Endodermal cell (in vitro differentiated cells): Measurements from ENCODE around the gene KCNG1. TPM values are rescaled to one million over a fixed set of nuclear protein-coding genes. Genes with fewer than 3 reads are reported as not detected.

Experiments
- DNase-seq: peaks from one replicate; pipeline ENCODE4 v3.0.0-alpha.2; 2017
- H3K27ac ChIP-seq: 2 replicates; pipeline ENCODE4 v1.5.1; 2013; ENCODE audit warnings: mild to moderate bottlenecking, low read depth, low read length, moderate library complexity
- H3K27me3 ChIP-seq: 2 replicates; pipeline ENCODE4 v1.6.1; 2013; ENCODE audit warnings: mild to moderate bottlenecking, low read length, moderate library complexity; ENCODE audit not compliant: insufficient read depth, control insufficient read depth, poor library complexity, severe bottlenecking
- H3K36me3 ChIP-seq: 2 replicates; pipeline ENCODE4 v1.7.0; 2013; ENCODE audit warnings: mild to moderate bottlenecking, low read length, moderate library complexity; ENCODE audit not compliant: control insufficient read depth, insufficient read depth
- H3K4me1 ChIP-seq: one replicate; pipeline ENCODE4 v1.7.0; 2013; ENCODE audit warnings: low read length; ENCODE audit not compliant: control insufficient read depth, insufficient read depth
- H3K4me3 ChIP-seq: 2 replicates; pipeline ENCODE4 v1.5.1; 2013; ENCODE audit warnings: mild to moderate bottlenecking, low read length, moderate library complexity
- H3K9ac ChIP-seq: 2 replicates; pipeline ENCODE4 v1.6.1; 2013; ENCODE audit warnings: mild to moderate bottlenecking, low read length, moderate library complexity; ENCODE audit not compliant: poor library complexity, severe bottlenecking; ENCODE audit errors: extremely low read depth
- H3K9me3 ChIP-seq: 2 replicates; pipeline ENCODE4 v1.6.1; 2013; ENCODE audit warnings: mild to moderate bottlenecking, low read length, moderate library complexity; ENCODE audit not compliant: control insufficient read depth
- H3K27ac Mint-ChIP-seq: 2 replicates; pipeline ENCODE4 v1.8.0; 2020; ENCODE audit warnings: mixed read lengths
- H3K27me3 Mint-ChIP-seq: 2 replicates; pipeline ENCODE4 v1.8.0; 2021; ENCODE audit warnings: mild to moderate bottlenecking, mixed read lengths; ENCODE audit not compliant: insufficient read depth
- H3K36me3 Mint-ChIP-seq: 2 replicates; pipeline ENCODE4 v1.8.0; 2020; ENCODE audit warnings: low read depth, mixed read lengths
- H3K4me1 Mint-ChIP-seq: 2 replicates; pipeline ENCODE4 v1.8.0; 2020; ENCODE audit warnings: mixed read lengths
- H3K4me3 Mint-ChIP-seq: 2 replicates; pipeline ENCODE4 v1.8.0; 2020; ENCODE audit warnings: mild to moderate bottlenecking, moderate library complexity, mixed read lengths
- H3K9me3 Mint-ChIP-seq: 2 replicates; pipeline ENCODE4 v1.8.0; 2020; ENCODE audit warnings: mild to moderate bottlenecking, mixed read lengths
- CTCF ChIP-seq: fragments of 200-600 bp; sonication (generic); conservative IDR thresholded peaks from 2 replicates; pipeline ENCODE4 v1.5.0; 2021; ENCODE audit warnings: antibody characterized with exemption, mild to moderate bottlenecking
- total RNA-seq, 2 donors: library from RNA; stranded (reverse); fragmentation: NEBNext Ultra II Directional in 1 of 2; extraction: Animal tissue kit (Norgen Biotek cat#: 25700) in 1 of 2; gene quantifications; 2 replicates in 1 of 2; 3 replicates in 1 of 2; pipeline ENCODE4 v1.2.1, GENCODE V29; 2021

KCNG1 gene
- total RNA-seq, 2 donors from 2014 or later, result 106 to 126 TPM

GRCh38 chr20:50953821-50954220, 69.1 kb downstream of the KCNG1 start:
- H3K4me1 ChIP-seq, result no peaks in the 10 kb centered on the region
- peaks cover 18% of the 10 kb centered on the region for H3K4me1 Mint-ChIP-seq
- peaks cover 41% of the 10 kb centered on the region for H3K36me3 Mint-ChIP-seq
- DNase-seq, result no peak
- no peaks in the 10 kb centered on the region for H3K9me3 ChIP-seq
- H3K9ac ChIP-seq, result no peak overlapping the region
- no peak overlapping the region for H3K4me3 Mint-ChIP-seq
- TF ChIP-seq CTCF, result no peak
- H3K9me3 Mint-ChIP-seq, result no peaks in the 10 kb centered on the region
- H3K27ac Mint-ChIP-seq, result no peak overlapping the region
- no peak overlapping the region for H3K4me3 ChIP-seq
- H3K27me3 Mint-ChIP-seq, result no peaks in the 10 kb centered on the region
- H3K27ac ChIP-seq, result no peak overlapping the region
- no peaks in the 10 kb centered on the region for H3K27me3 ChIP-seq
- H3K36me3 ChIP-seq, result peaks cover 62% of the 10 kb centered on the region

Other genes starting within 250 kb of the KCNG1 start
- gene BCAS4, start 228.0 kb downstream of the KCNG1 start, total RNA-seq, result 10 to 100 TPM in 1 of 2 donors, 1 to 10 TPM in 1; 9.5 to 25.2 TPM
- gene ADNP, start 91.7 kb downstream of the KCNG1 start, total RNA-seq, result 100 to 1,000 TPM; 136 to 152 TPM
- 10 to 100 TPM; 54.9 to 58.8 TPM for gene DPM1, start 64.6 kb downstream of the KCNG1 start, total RNA-seq
- 1 to 10 TPM; 4.7 to 5.5 TPM for gene MOCS3, start 64.3 kb downstream of the KCNG1 start, total RNA-seq